GM23248 (cell line): ENCODE results near the gene PLCB1.

Experiments
- EZH2 ChIP-seq: fragments of 200-600 bp; sonication (generic); IDR thresholded peaks from 2 replicates; pipeline ENCODE4 v1.6.1; 2018; ENCODE audit warnings: antibody characterized with exemption, mild to moderate bottlenecking; ENCODE audit not compliant: insufficient read depth, poor library complexity, severe bottlenecking
- EZH2phosphoT487 ChIP-seq: fragments of 200-600 bp; sonication (generic); IDR thresholded peaks from 2 replicates; pipeline ENCODE4 v1.6.1; 2018; ENCODE audit warnings: antibody characterized with exemption, moderate library complexity, mild to moderate bottlenecking, low read depth; ENCODE audit not compliant: insufficient read depth

DNA sequence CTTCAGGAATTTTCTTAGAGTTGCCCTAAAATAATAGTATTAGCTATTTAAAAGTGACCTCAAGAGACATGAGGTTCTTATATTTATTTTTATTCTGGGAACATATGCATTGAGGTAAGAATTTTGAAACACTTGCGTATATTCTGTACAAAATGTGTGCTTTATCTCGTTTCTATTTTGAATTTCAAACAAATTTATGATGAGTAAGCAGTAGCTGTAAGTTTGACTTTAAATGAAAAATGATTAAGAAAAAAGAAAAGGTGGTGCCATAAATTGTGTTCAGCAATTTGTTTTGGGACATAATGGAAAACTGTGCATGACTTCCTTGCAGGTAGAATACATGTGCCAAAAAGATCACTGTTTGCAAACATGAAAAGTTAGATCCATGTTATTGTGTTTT lies 503.8 kb downstream of the PLCB1 start:
- TF ChIP-seq EZH2 (no peak), EZH2phosphoT487 (no peak)
